HG02938 (cell line): ENCODE data around the gene FGF22.
"Not testable (repeated sequence)": the region's sequence is repeated elsewhere in the genome, so short reads cannot be mapped to it uniquely, and the experiment has no call there.

Source experiments
- ATAC-seq: cut with Tn5 transposase; IDR thresholded peaks from one replicate; pipeline ENCODE4 v1.9.1; 2021; ENCODE audit warnings: mild to moderate bottlenecking, moderate library complexity; ENCODE audit not compliant: unreplicated experiment

The FGF22 gene

GRCh38 chr19:639253-640160 lies at the start of gene FGF22:
FGF22 (plus strand) TSS chr19:639879; CDS start chr19:639926, 47 bp downstream.
- ATAC-seq = no peak

GRCh38 chr19:590396-590745 lies 49.3 kb upstream of the FGF22 start:
- ATAC-seq = no peak

GRCh38 chr19:590750-591098 lies 49.0 kb upstream of the FGF22 start:
- no peak for ATAC-seq

- ATAC-seq = no peak
These were observed 48.4 kb upstream of the FGF22 start for GRCh38 chr19:591099-591958.

GRCh38 chr19:592101-592500 lies 47.6 kb upstream of the FGF22 start:
- no peak for ATAC-seq

GRCh38 chr19:593055-593454 lies 46.6 kb upstream of the FGF22 start:
- no peak for ATAC-seq

GRCh38 chr19:593505-593904 lies 46.2 kb upstream of the FGF22 start:
- no peak for ATAC-seq

- no peak for ATAC-seq
These were observed 45.3 kb upstream of the FGF22 start for GRCh38 chr19:594265-594870.

- no peak for ATAC-seq
These were observed 44.1 kb upstream of the FGF22 start for GRCh38 chr19:595326-596262.

GRCh38 chr19:596263-596655 lies 43.4 kb upstream of the FGF22 start:
- ATAC-seq = no peak

- ATAC-seq = no peak
These were observed 42.0 kb upstream of the FGF22 start for GRCh38 chr19:597406-598315.

GRCh38 chr19:601310-601709 lies 38.4 kb upstream of the FGF22 start:
- ATAC-seq = no peak

GRCh38 chr19:601790-602189 lies 37.9 kb upstream of the FGF22 start:
- ATAC-seq = no peak

- ATAC-seq = no peak
These were observed 37.0 kb upstream of the FGF22 start for GRCh38 chr19:602391-603301.

GRCh38 chr19:603302-603639 lies 36.4 kb upstream of the FGF22 start:
- not testable (repeated sequence) for ATAC-seq

GRCh38 chr19:603779-604178 lies 35.9 kb upstream of the FGF22 start:
- not testable (repeated sequence) for ATAC-seq

GRCh38 chr19:604355-604754 lies 35.3 kb upstream of the FGF22 start:
- no peak for ATAC-seq
